Right cardiac atrium (tissue), 5 donors: Measurements from ENCODE around the gene MRPL10. TPM values are rescaled to one million over a fixed set of nuclear protein-coding genes. Genes with fewer than 3 reads are reported as not detected.

Experiments
- ATAC-seq, 2 donors: fragments of 200-7000 bp; cut with Tn5 transposase; one replicate each; pipeline versions ENCODE4 v1.8.0 to v1.9.1; 2020; ENCODE audit warnings: moderate library complexity in 2 of 2, mild to moderate bottlenecking in 1 of 2
- DNase-seq, 3 donors: peaks; one replicate each; pipeline ENCODE4 v3.0.0-alpha.2; 2020
- H3K27ac ChIP-seq: one replicate; pipeline ENCODE4 v1.5.1; 2013; ENCODE audit warnings: mild to moderate bottlenecking, low read length, control low read depth, moderate library complexity
- H3K27me3 ChIP-seq: one replicate; pipeline ENCODE4 v1.6.1; 2013; ENCODE audit not compliant: control insufficient read depth, insufficient read depth
- H3K4me1 ChIP-seq: one replicate; pipeline ENCODE4 v1.6.1; 2013; ENCODE audit warnings: low read length; ENCODE audit not compliant: control insufficient read depth, insufficient read depth
- H3K4me3 ChIP-seq: one replicate; pipeline ENCODE4 v1.5.1; 2013; ENCODE audit warnings: low read length, control low read depth
- H3K9me3 ChIP-seq: one replicate; pipeline ENCODE4 v1.6.1; 2013; ENCODE audit warnings: low read length; ENCODE audit not compliant: control insufficient read depth
- WGBS: extraction: QIAGEN DNeasy Blood & Tissue Kit; methylation state at CpG from one replicate; pipeline ENCODE4 v1.1.7; 2013; 5-methylcytosine and 5-hydroxymethylcytosine counted together
- intact Hi-C, 4 donors: fragments of 100-400 bp; cut with DNase I; formaldehyde crosslinking; loops; one replicate each; pipeline versions ENCODE4 v1.11.0 to v1.14.0; 2022 to 2023
- polyA plus RNA-seq: library from polyadenylated mRNA; stranded (reverse); fragments of 200-250 nt; gene quantifications from one replicate; pipeline ENCODE4 v1.2.3, GENCODE V29; 2013
- total RNA-seq, 4 donors: library from RNA; stranded (reverse); fragmentation: NEBNext Ultra II Directional; extraction: Animal tissue kit (Norgen Biotek cat#: 25700); gene quantifications; one replicate each; pipeline ENCODE4 v1.2.1, GENCODE V29; 2021
- donor health status: healthy with polysubstance abuse.
- donor health status: DM: no; HTN: yes; CAD: no.
- donor health status: DM: no; HTN: no; CAD: no.
- donor health status: DM: no; HTN: yes; CAD: no; lungs with severe emphysema.
- donor health status: DM: yes; HTN: yes; CAD: no.

MRPL10 gene
- total and polyA plus RNA-seq, 5 donors: 37.7 to 52.3 (median 47.5) TPM

- peak in 1 of 3 donors; percentile 61 for DNase-seq
- Histone ChIP-seq H3K27me3 (no peaks in the 10 kb centered on the region), H3K9me3 (no peaks in the 10 kb centered on the region), H3K27ac (no peak overlapping the region), H3K4me1 (peaks cover 9% of the 10 kb centered on the region), H3K4me3 (no peak overlapping the region)
- 58% methylated on average over 12 of the region's 12 CpGs for WGBS
- ATAC-seq: peak in 1 of 2 donors; percentile 67
- intact Hi-C loops: no loop called here
These were observed 11.1 kb downstream of the MRPL10 start for GRCh38 chr17:47820033-47820789.

- WGBS: 74% methylated on average over 10 of the region's 10 CpGs
- no peak for ATAC-seq
- no peak for DNase-seq
These were observed 11.9 kb downstream of the MRPL10 start for GRCh38 chr17:47819475-47819874.

GRCh38 chr17:47818002-47818695 is 13.2 kb downstream of the MRPL10 start:
- DNase-seq (no peak), ATAC-seq (no peak)
- intact Hi-C loops: no loop called here
- Histone ChIP-seq H3K4me1 (peaks cover 9% of the 10 kb centered on the region), H3K27ac (no peak overlapping the region), H3K27me3 (no peaks in the 10 kb centered on the region), H3K4me3 (no peak overlapping the region), H3K9me3 (no peaks in the 10 kb centered on the region)
- 92% methylated on average over 11 of the region's 11 CpGs for WGBS

More at GRCh38 chr17:47819475-47819874, 11.9 kb downstream of the MRPL10 start:
- Histone ChIP-seq H3K9me3 (no peaks in the 10 kb centered on the region), H3K27ac (no peak overlapping the region), H3K4me3 (no peak overlapping the region), H3K27me3 (no peaks in the 10 kb centered on the region), H3K4me1 (peaks cover 9% of the 10 kb centered on the region)
- intact Hi-C loops: no loop called here

- H3K27me3 ChIP-seq: no peaks in the 10 kb centered on the region
- intact Hi-C loops: no loop called here
- no peak for DNase-seq
- H3K27ac ChIP-seq: no peak overlapping the region
- H3K4me3 ChIP-seq: no peak overlapping the region
- peaks cover 6% of the 10 kb centered on the region for H3K4me1 ChIP-seq
- H3K9me3 ChIP-seq: no peaks in the 10 kb centered on the region
- WGBS: 94% methylated on average over 10 of the region's 10 CpGs
- no peak for ATAC-seq
These were observed 14.4 kb downstream of the MRPL10 start for GRCh38 chr17:47816947-47817346.

GRCh38 chr17:47816111-47816735 is 15.1 kb downstream of the MRPL10 start:
- Histone ChIP-seq H3K9me3 (no peaks in the 10 kb centered on the region), H3K4me3 (no peak overlapping the region), H3K27ac (no peak overlapping the region), H3K27me3 (no peaks in the 10 kb centered on the region), H3K4me1 (peaks cover 3% of the 10 kb centered on the region)
- DNase-seq: peak in 1 of 3 donors; percentile 52
- no peak for ATAC-seq
- 92% methylated on average over 21 of the region's 21 CpGs for WGBS
- intact Hi-C loops: no loop called here

GRCh38 chr17:47815106-47815918 is 16.0 kb downstream of the MRPL10 start:
- 92% methylated on average over 21 of the region's 21 CpGs for WGBS
- ATAC-seq (no peak), DNase-seq (no peak)
- H3K9me3 ChIP-seq: no peaks in the 10 kb centered on the region
- H3K27ac ChIP-seq: no peak overlapping the region
- intact Hi-C loops: no loop called here
- no peak overlapping the region for H3K4me3 ChIP-seq
- H3K4me1 ChIP-seq: peaks cover 3% of the 10 kb centered on the region
- H3K27me3 ChIP-seq: no peaks in the 10 kb centered on the region

- DNase-seq: no peak
- no peak overlapping the region for H3K27ac ChIP-seq
- no peaks in the 10 kb centered on the region for H3K27me3 ChIP-seq
- ATAC-seq: no peak
- no peaks in the 10 kb centered on the region for H3K9me3 ChIP-seq
- H3K4me1 ChIP-seq: no peaks in the 10 kb centered on the region
- WGBS: 96% methylated on average over 22 of the region's 22 CpGs
- H3K4me3 ChIP-seq: no peak overlapping the region
- intact Hi-C loops: no loop called here
These were observed 17.8 kb downstream of the MRPL10 start for GRCh38 chr17:47813512-47814031.

- WGBS: 93% methylated on average over 14 of the region's 14 CpGs
- DNase-seq (no peak), ATAC-seq (no peak)
- no peaks in the 10 kb centered on the region for H3K27me3 ChIP-seq
- intact Hi-C loops: no loop called here
- H3K4me3 ChIP-seq: no peak overlapping the region
- H3K4me1 ChIP-seq: no peaks in the 10 kb centered on the region
- H3K9me3 ChIP-seq: no peaks in the 10 kb centered on the region
- no peak overlapping the region for H3K27ac ChIP-seq
These were observed 18.3 kb downstream of the MRPL10 start for GRCh38 chr17:47813077-47813476.

GRCh38 chr17:47812146-47812920 is 19.0 kb downstream of the MRPL10 start:
- no peak for ATAC-seq
- Histone ChIP-seq H3K9me3 (no peaks in the 10 kb centered on the region), H3K4me1 (no peaks in the 10 kb centered on the region), H3K27me3 (no peaks in the 10 kb centered on the region), H3K4me3 (no peak overlapping the region), H3K27ac (no peak overlapping the region)
- intact Hi-C loops: no loop called here
- 85% methylated on average over 18 of the region's 18 CpGs for WGBS
- DNase-seq: no peak

- no peak overlapping the region for H3K4me3 ChIP-seq
- H3K4me1 ChIP-seq: no peaks in the 10 kb centered on the region
- no peak overlapping the region for H3K27ac ChIP-seq
- no peaks in the 10 kb centered on the region for H3K9me3 ChIP-seq
- 68% methylated on average over 7 of the region's 7 CpGs for WGBS
- H3K27me3 ChIP-seq: no peaks in the 10 kb centered on the region
- ATAC-seq: no peak
- no peak for DNase-seq
- intact Hi-C loops: no loop called here
These were observed 19.6 kb downstream of the MRPL10 start for GRCh38 chr17:47811709-47812108.
